Measurements from ENCODE around the gene ARHGAP44. TPM values are rescaled to one million over a fixed set of nuclear protein-coding genes. Genes with fewer than 3 reads are reported as not detected.
"Not testable (repeated sequence)": the region's sequence is repeated elsewhere in the genome, so short reads cannot be mapped to it uniquely, and the experiment has no call there.

ARHGAP44 gene
- total RNA-seq, 1 donor from 2014 or later: 39.0 TPM

DNA sequence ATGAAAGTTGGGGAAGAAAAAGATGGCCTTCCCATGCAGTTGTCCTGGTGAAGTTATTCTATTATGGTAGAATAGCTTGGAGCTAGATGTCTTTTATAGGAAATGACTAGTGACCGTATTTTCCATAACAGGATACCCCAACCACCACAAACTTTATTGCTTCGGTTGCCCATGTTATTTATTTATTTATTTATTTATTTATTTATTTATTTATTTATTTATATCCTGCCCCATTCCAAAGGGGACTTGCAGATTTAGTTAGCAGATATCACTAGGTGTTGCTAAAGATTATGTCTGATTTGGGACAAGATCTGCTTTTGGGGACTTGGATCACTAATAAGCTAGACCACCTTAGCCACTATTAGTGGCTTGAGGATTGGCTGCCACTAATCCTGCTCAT is 68.3 kb downstream of the ARHGAP44 start:
- H3K9me3 ChIP-seq: no peaks in the 10 kb centered on the region
- intact Hi-C loops (cut with DNase I): no loop called here
- no peaks in the 10 kb centered on the region for H3K4me1 ChIP-seq
- H3K27me3 ChIP-seq (ENCODE audit: low read depth): no peaks in the 10 kb centered on the region
- no peak for TF ChIP-seq CTCF (IDR thresholded peaks at IDR 0.05)
- no peak overlapping the region for H3K4me3 ChIP-seq
- no peak for DNase-seq
- no peak overlapping the region for H3K27ac ChIP-seq
- H3K36me3 ChIP-seq: no peaks in the 10 kb centered on the region
- ATAC-seq: no peak

- H3K36me3 ChIP-seq: no peaks in the 10 kb centered on the region
- intact Hi-C loops (cut with DNase I): no loop called here
- no peak overlapping the region for H3K4me3 ChIP-seq
- no peak overlapping the region for H3K27ac ChIP-seq
- DNase-seq: no peak
- ATAC-seq: no peak
- no peaks in the 10 kb centered on the region for H3K27me3 ChIP-seq (ENCODE audit: low read depth)
- H3K4me1 ChIP-seq: no peaks in the 10 kb centered on the region
- no peaks in the 10 kb centered on the region for H3K9me3 ChIP-seq
- no peak for TF ChIP-seq CTCF (IDR thresholded peaks at IDR 0.05)
Measured at GRCh38 chr17:12859520-12859919, 70.2 kb downstream of the ARHGAP44 start.

- DNase-seq (no peak), ATAC-seq (no peak)
- no peaks in the 10 kb centered on the region for H3K36me3 ChIP-seq
- no peak overlapping the region for H3K27ac ChIP-seq
- H3K4me1 ChIP-seq: no peaks in the 10 kb centered on the region
- TF ChIP-seq CTCF (IDR thresholded peaks at IDR 0.05): no peak
- no peak overlapping the region for H3K4me3 ChIP-seq
- H3K27me3 ChIP-seq (ENCODE audit: low read depth): no peaks in the 10 kb centered on the region
- intact Hi-C loops (cut with DNase I): no loop called here
- H3K9me3 ChIP-seq: no peaks in the 10 kb centered on the region
Measured at GRCh38 chr17:12865769-12866168, 76.5 kb downstream of the ARHGAP44 start.

DNA sequence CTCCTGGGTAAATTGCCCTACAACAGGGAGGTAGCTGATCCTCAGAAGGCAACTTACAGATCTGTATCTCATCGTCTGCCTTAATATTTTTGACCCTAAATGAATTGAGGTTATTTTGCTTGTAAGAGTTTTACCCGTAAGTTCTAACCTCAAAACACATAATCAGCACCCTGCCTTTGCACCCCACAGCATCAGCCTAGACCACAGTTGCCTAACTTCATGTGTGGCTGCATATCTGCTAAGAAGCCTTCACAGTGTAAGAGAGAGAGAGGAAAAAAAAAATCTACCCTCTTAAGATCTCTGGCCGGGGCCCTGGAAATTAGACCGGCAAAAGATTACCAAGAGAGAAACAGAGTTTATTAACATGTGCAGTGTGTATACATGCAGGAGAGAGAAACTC is 76.9 kb downstream of the ARHGAP44 start:
- no peak for TF ChIP-seq CTCF (IDR thresholded peaks at IDR 0.05)
- H3K4me1 ChIP-seq: no peaks in the 10 kb centered on the region
- H3K36me3 ChIP-seq: no peaks in the 10 kb centered on the region
- intact Hi-C loops (cut with DNase I): no loop called here
- no peak for DNase-seq
- no peak overlapping the region for H3K4me3 ChIP-seq
- H3K27ac ChIP-seq: no peak overlapping the region
- no peaks in the 10 kb centered on the region for H3K9me3 ChIP-seq
- no peaks in the 10 kb centered on the region for H3K27me3 ChIP-seq (ENCODE audit: low read depth)
- ATAC-seq: no peak

DNA sequence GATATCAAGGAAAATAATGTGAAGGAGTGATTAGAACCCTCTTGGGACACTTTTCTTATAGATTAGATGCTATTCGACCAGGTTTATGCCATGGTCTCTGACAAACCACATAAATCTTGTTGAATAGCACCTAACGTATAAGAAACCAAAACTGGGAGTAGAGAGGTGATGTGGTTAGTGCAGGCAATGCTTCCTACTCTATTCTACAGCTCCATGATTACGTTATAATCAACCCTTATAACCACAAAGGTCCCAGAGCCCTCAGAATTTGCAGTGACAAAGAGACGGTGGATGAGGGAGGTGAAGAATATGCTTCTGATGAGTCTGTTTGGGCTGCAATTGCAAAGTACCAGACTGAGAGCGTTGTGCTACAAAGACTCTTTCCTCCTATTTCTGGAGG is 78.4 kb downstream of the ARHGAP44 start:
- Histone ChIP-seq H3K36me3 (no peaks in the 10 kb centered on the region), H3K4me3 (no peak overlapping the region), H3K9me3 (peaks cover 7% of the 10 kb centered on the region), H3K27ac (no peak overlapping the region), H3K4me1 (no peaks in the 10 kb centered on the region), H3K27me3 (ENCODE audit: low read depth) (no peaks in the 10 kb centered on the region)
- ATAC-seq (no peak), DNase-seq (no peak)
- intact Hi-C loops (cut with DNase I): no loop called here
- no peak for TF ChIP-seq CTCF (IDR thresholded peaks at IDR 0.05)

- DNase-seq; H3K4me1 ChIP-seq; H3K36me3 ChIP-seq; H3K4me3 ChIP-seq; ATAC-seq; H3K27ac ChIP-seq; H3K9me3 ChIP-seq; intact Hi-C loops (cut with DNase I); H3K27me3 ChIP-seq (ENCODE audit: low read depth): not testable (repeated sequence)
Measured at GRCh38 chr17:12873415-12874125, 84.3 kb downstream of the ARHGAP44 start.

Measured in lower lobe of right lung (tissue), 2 donors.